PC-9 (cell line): ENCODE results near the gene OR2V1.
"Not testable (repeated sequence)": the region's sequence is repeated elsewhere in the genome, so short reads cannot be mapped to it uniquely, and the experiment has no call there.

Experiments used
- EZH2 ChIP-seq: fragments of 200-600 bp; sonication (generic); IDR thresholded peaks from 2 replicates; pipeline ENCODE4 v1.8.0; 2017; ENCODE audit warnings: antibody characterized with exemption, low read depth
- TF ChIP-seq, protein P1 (sequence below): fragments of 200-600 bp; sonication (generic); conservative IDR thresholded peaks from 2 replicates; pipeline ENCODE4 v1.6.1; 2017; ENCODE audit warnings: mixed run types, antibody characterized with exemption, mild to moderate bottlenecking, moderate library complexity

DNA sequence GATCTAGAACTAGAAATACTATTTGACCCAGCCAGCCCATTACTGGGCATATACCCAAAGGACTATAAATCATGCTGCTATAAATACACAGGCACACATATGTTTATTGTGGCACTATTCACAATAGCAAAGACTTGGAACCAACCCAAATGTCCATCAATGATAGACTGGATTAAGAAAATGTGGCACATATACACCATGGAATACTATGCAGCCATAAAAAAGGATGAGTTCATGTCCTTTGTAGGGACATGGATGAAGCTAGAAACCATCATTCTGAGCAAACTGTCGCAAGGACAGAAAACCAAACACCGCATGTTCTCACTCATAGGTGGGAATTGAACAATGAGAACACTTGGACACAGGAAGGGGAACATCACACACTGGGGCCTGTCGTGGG, 35.8 kb downstream of the OR2V1 start:
- TF ChIP-seq, protein P1, sequence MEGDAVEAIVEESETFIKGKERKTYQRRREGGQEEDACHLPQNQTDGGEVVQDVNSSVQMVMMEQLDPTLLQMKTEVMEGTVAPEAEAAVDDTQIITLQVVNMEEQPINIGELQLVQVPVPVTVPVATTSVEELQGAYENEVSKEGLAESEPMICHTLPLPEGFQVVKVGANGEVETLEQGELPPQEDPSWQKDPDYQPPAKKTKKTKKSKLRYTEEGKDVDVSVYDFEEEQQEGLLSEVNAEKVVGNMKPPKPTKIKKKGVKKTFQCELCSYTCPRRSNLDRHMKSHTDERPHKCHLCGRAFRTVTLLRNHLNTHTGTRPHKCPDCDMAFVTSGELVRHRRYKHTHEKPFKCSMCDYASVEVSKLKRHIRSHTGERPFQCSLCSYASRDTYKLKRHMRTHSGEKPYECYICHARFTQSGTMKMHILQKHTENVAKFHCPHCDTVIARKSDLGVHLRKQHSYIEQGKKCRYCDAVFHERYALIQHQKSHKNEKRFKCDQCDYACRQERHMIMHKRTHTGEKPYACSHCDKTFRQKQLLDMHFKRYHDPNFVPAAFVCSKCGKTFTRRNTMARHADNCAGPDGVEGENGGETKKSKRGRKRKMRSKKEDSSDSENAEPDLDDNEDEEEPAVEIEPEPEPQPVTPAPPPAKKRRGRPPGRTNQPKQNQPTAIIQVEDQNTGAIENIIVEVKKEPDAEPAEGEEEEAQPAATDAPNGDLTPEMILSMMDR, result not testable (repeated sequence)
- TF ChIP-seq EZH2, result not testable (repeated sequence)
